GM23248 (cell line): ENCODE results near the gene PTPRA. TPM values are rescaled to one million over a fixed set of nuclear protein-coding genes. Genes with fewer than 3 reads are reported as not detected.

Experiments
- DNase-seq: peaks from one replicate; pipeline ENCODE4 v3.0.0-alpha.2; 2015
- H2AFZ ChIP-seq: fragments of 200-600 bp; sonication (generic); 2 replicates; pipeline ENCODE4 v1.6.1; 2016; ENCODE audit warnings: antibody characterized with exemption
- H3F3A ChIP-seq: fragments of 200-600 bp; sonication (generic); 2 replicates; pipeline ENCODE4 v1.6.1; 2016; ENCODE audit warnings: mild to moderate bottlenecking, antibody characterized with exemption, mixed run types; ENCODE audit not compliant: insufficient read depth
- H3K27ac ChIP-seq: fragments of 200-600 bp; sonication (generic); 2 replicates; pipeline ENCODE4 v1.5.1; 2016; ENCODE audit warnings: mild to moderate bottlenecking
- H3K27me3 ChIP-seq: fragments of 200-600 bp; sonication (generic); replicated peaks from 2 replicates; pipeline ENCODE4 v1.6.1; 2016; ENCODE audit warnings: mild to moderate bottlenecking; ENCODE audit not compliant: insufficient read depth
- H3K36me3 ChIP-seq: fragments of 200-600 bp; sonication (generic); 2 replicates; pipeline ENCODE4 v1.6.1; 2016; ENCODE audit warnings: low read depth, mild to moderate bottlenecking
- H3K4me1 ChIP-seq: fragments of 200-600 bp; sonication (generic); 2 replicates; pipeline ENCODE4 v1.6.1; 2016; ENCODE audit warnings: mild to moderate bottlenecking; ENCODE audit not compliant: insufficient read depth
- H3K4me2 ChIP-seq: fragments of 200-600 bp; sonication (generic); one replicate; pipeline ENCODE4 v1.6.1; 2016; ENCODE audit warnings: mild to moderate bottlenecking; ENCODE audit not compliant: unreplicated experiment
- H3K4me3 ChIP-seq: fragments of 200-600 bp; sonication (generic); 2 replicates; pipeline ENCODE4 v1.5.1; 2016; ENCODE audit warnings: mild to moderate bottlenecking
- H3K79me2 ChIP-seq: fragments of 200-600 bp; sonication (generic); 2 replicates; pipeline ENCODE4 v1.6.1; 2016; ENCODE audit warnings: mild to moderate bottlenecking; ENCODE audit not compliant: insufficient read depth
- H3K9ac ChIP-seq: fragments of 200-600 bp; sonication (generic); 2 replicates; pipeline ENCODE4 v1.6.1; 2016; ENCODE audit warnings: mild to moderate bottlenecking
- H3K9me2 ChIP-seq: fragments of 200-600 bp; sonication (generic); 2 replicates; pipeline ENCODE4 v1.6.1; 2016; ENCODE audit warnings: mixed run types, mild to moderate bottlenecking, moderate library complexity; ENCODE audit not compliant: insufficient read depth
- H3K9me3 ChIP-seq: fragments of 200-600 bp; sonication (generic); one replicate; pipeline ENCODE4 v1.6.1; 2017; ENCODE audit warnings: low read depth
- H4K20me1 ChIP-seq: fragments of 200-600 bp; sonication (generic); 2 replicates; pipeline ENCODE4 v1.6.0; 2016; ENCODE audit not compliant: insufficient read depth
- EZH2 ChIP-seq: fragments of 200-600 bp; sonication (generic); IDR thresholded peaks from 2 replicates; pipeline ENCODE4 v1.6.1; 2018; ENCODE audit warnings: antibody characterized with exemption, mild to moderate bottlenecking; ENCODE audit not compliant: insufficient read depth, poor library complexity, severe bottlenecking
- EZH2phosphoT487 ChIP-seq: fragments of 200-600 bp; sonication (generic); IDR thresholded peaks from 2 replicates; pipeline ENCODE4 v1.6.1; 2018; ENCODE audit warnings: antibody characterized with exemption, moderate library complexity, mild to moderate bottlenecking, low read depth; ENCODE audit not compliant: insufficient read depth
- WGBS, 2 experiments: methylation state at CpG; one replicate each; pipeline ENCODE4 v1.1.6; 2015 to 2017; ENCODE audit warnings: low lambda C conversion rate in 2 of 2, low coverage in 1 of 2; ENCODE audit errors: missing lambda C conversion rate in 2 of 2; 5-methylcytosine and 5-hydroxymethylcytosine counted together
- in situ Hi-C: fragments of 300-500 bp; cut with MboI; formaldehyde crosslinking; loops from 2 replicates; pipeline ENCODE4 v1.15.0; 2020
- polyA plus RNA-seq: library from polyadenylated mRNA; unstranded; fragments of >200 nt; fragmentation: Nextera tagmentation; extraction: Ambion mirVana; gene quantifications from 2 replicates; pipeline ENCODE4 v1.2.1, GENCODE V29; 2016
- total RNA-seq: library from RNA; depleted of rRNA; stranded (reverse); fragments of >200 nt; shearing (Covaris generic); gene quantifications from 2 replicates; pipeline ENCODE4 v1.2.3, GENCODE V29; 2014

Gene PTPRA
- total and polyA plus RNA-seq, 2 experiments from 2014 or later, result 37.4 to 50.8 TPM

DNA sequence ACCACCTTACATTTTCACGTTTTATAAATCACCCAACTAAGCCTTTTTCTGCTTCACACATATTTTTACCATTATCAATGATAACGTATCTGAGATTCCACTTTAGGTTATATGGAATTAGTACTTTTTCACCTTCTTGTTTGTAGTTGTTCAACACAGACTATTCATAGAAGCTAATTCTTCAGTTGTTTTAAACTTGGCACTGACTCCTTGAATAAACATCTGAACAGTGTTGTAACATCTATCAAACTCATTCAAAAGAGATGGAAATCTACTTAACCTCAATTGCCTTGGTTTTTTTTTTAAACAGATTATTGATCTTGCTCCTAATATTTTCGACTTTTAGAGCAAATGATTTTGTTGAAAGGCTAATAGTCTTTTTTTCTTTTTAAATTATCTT is 34.2 kb downstream of the PTPRA start:
- H3K9me2 ChIP-seq, result no peaks in the 10 kb centered on the region
- in situ Hi-C loops, result no loop called here
- H3K4me1 ChIP-seq, result no peaks in the 10 kb centered on the region
- H3K9me3 ChIP-seq, result no peaks in the 10 kb centered on the region
- H3K27me3 ChIP-seq, result no peaks in the 10 kb centered on the region
- no peak overlapping the region for H3K4me2 ChIP-seq
- no peak for DNase-seq
- 88 to 90% methylated on average over 3 of the region's 3 CpGs for WGBS, 2 experiments
- no peaks in the 10 kb centered on the region for H4K20me1 ChIP-seq
- H3K36me3 ChIP-seq, result no peaks in the 10 kb centered on the region
- TF ChIP-seq EZH2 (no peak), EZH2phosphoT487 (no peak)
- H3K79me2 ChIP-seq, result peaks cover 75% of the 10 kb centered on the region
- H3K9ac ChIP-seq, result no peak overlapping the region
- no peak overlapping the region for H3K4me3 ChIP-seq
- no peak overlapping the region for H2AFZ ChIP-seq
- no peaks in the 10 kb centered on the region for H3F3A ChIP-seq
- no peak overlapping the region for H3K27ac ChIP-seq

DNA sequence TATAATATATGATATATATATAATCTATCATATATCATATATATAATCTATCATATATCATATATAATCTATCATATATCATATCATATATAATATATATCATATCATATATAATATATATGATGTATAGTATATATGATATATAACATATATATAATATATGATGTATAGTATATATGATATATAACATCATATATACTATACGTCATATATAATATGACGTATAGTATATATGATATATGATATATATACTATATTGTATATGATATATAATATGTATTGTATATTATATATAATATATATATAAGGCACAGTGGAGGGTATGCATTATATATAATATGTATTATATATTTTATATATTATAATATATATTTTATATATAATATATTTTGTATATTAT is 36.7 kb downstream of the PTPRA start:
- WGBS, 2 experiments, result 100% methylated on average over 2 of the region's 2 CpGs

DNA sequence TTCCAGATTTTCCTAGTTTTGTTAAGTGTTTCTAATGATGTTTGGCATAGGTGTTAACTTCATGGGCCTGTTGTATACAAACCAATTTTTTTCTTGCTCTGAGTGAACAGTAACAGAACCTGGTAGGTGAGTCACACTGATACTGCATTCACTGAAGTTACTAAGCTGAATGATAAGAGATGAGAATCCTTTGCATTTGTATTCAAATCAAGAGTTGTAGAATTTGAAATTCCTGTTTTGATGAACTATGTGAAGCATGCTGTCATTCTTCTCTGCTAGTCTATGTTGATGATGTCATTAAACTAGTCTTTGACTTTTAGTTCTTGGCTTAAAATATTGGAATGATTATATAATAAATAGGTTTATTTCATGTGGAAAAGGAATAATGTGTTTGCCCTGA is 37.9 kb downstream of the PTPRA start:
- H3K9me3 ChIP-seq, result no peaks in the 10 kb centered on the region
- H3F3A ChIP-seq, result no peaks in the 10 kb centered on the region
- H3K4me2 ChIP-seq, result no peak overlapping the region
- H3K4me1 ChIP-seq, result no peaks in the 10 kb centered on the region
- no peak overlapping the region for H3K27ac ChIP-seq
- peaks cover 62% of the 10 kb centered on the region for H3K79me2 ChIP-seq
- H2AFZ ChIP-seq, result no peak overlapping the region
- H3K27me3 ChIP-seq, result no peaks in the 10 kb centered on the region
- no peak overlapping the region for H3K4me3 ChIP-seq
- H3K9me2 ChIP-seq, result no peaks in the 10 kb centered on the region
- TF ChIP-seq EZH2phosphoT487 (no peak), EZH2 (no peak)
- H4K20me1 ChIP-seq, result no peaks in the 10 kb centered on the region; the same call in 1 of the 2 replicates
- H3K36me3 ChIP-seq, result no peaks in the 10 kb centered on the region
- peak; percentile 6 for DNase-seq
- H3K9ac ChIP-seq, result no peak overlapping the region
- in situ Hi-C loops, result no loop called here

More for the DNA sequence above, 36.7 kb downstream of the PTPRA start:
- Histone ChIP-seq H3K4me2 (no peak overlapping the region), H3K27ac (no peak overlapping the region), H3K79me2 (peaks cover 58% of the 10 kb centered on the region), H3K36me3 (no peaks in the 10 kb centered on the region), H3K9ac (no peak overlapping the region), H3K4me3 (no peak overlapping the region), H4K20me1 (no peaks in the 10 kb centered on the region), H3K4me1 (no peaks in the 10 kb centered on the region), H3K27me3 (no peaks in the 10 kb centered on the region), H3K9me3 (no peaks in the 10 kb centered on the region), H3K9me2 (no peaks in the 10 kb centered on the region), H2AFZ (no peak overlapping the region), H3F3A (no peaks in the 10 kb centered on the region)
- no peak for DNase-seq
- no peak for TF ChIP-seq EZH2phosphoT487
- TF ChIP-seq EZH2, result no peak
- in situ Hi-C loops, result no loop called here

DNA sequence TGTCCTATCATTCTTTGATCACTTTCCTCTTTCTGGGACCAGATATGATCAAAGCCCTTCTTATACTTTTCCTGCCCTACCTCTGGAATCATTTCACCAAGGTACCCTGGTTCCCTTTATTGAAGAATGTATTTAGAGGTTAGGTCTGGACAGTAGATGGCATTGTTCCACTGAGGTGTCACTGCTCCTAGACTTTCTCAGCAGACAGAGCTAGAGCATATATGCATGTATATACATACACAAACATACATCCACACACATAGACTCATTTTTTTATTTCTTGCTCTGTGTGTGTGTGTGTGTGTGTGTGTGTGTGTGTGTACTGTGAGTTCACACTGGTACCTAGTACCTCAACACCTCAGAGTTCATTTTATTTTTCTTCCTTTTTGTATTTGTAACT is 40.9 kb downstream of the PTPRA start:
- no peaks in the 10 kb centered on the region for H3K9me2 ChIP-seq
- in situ Hi-C loops, result no loop called here
- DNase-seq, result no peak

DNA sequence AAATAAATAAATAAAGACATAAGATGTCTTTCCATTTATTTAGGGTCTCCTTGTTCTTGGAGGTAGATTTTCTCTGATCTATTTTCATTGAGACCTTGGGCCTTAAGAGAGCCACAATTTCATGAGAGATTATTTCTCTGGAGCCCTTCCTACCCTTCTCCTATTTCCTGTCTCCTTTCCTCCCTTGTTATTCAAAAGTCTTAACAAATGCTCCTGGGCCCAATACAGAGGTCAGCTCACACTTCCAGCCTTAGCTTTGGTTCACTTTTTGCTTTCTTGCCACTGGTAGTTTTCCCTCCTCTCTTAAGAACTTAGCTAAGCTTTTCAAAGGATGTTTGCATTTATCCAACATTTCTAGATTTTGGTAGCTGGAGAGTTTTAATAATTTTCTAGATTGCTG is 44.0 kb downstream of the PTPRA start:
- Histone ChIP-seq H3K4me1 (peaks cover 11% of the 10 kb centered on the region), H3K4me3 (no peak overlapping the region), H3K4me2 (no peak overlapping the region), H3K9me3 (no peaks in the 10 kb centered on the region), H3K79me2 (peaks cover 63% of the 10 kb centered on the region), H3K9me2 (no peaks in the 10 kb centered on the region), H2AFZ (no peak overlapping the region), H3K36me3 (no peaks in the 10 kb centered on the region), H3K9ac (no peak overlapping the region), H3F3A (0 out of 2 replicates have a peak, but pooled peaks cover 4% of the 10 kb centered on the region), H4K20me1 (peaks cover 6% of the 10 kb centered on the region; the same call in 1 of the 2 replicates), H3K27me3 (no peaks in the 10 kb centered on the region), H3K27ac (no peak overlapping the region)
- TF ChIP-seq EZH2phosphoT487 (no peak), EZH2 (no peak)
- in situ Hi-C loops, result no loop called here
- DNase-seq, result no peak

More for the DNA sequence above, 40.9 kb downstream of the PTPRA start:
- H3F3A ChIP-seq, result no peaks in the 10 kb centered on the region
- no peaks in the 10 kb centered on the region; the same call in 1 of the 2 replicates for H4K20me1 ChIP-seq
- H3K27me3 ChIP-seq, result no peaks in the 10 kb centered on the region
- no peaks in the 10 kb centered on the region for H3K36me3 ChIP-seq
- TF ChIP-seq EZH2 (no peak), EZH2phosphoT487 (no peak)
- H3K4me1 ChIP-seq, result no peaks in the 10 kb centered on the region
- H3K9me3 ChIP-seq, result no peaks in the 10 kb centered on the region
- H3K9ac ChIP-seq, result no peak overlapping the region
- no peak overlapping the region for H3K4me2 ChIP-seq
- H3K79me2 ChIP-seq, result peaks cover 54% of the 10 kb centered on the region
- no peak overlapping the region for H2AFZ ChIP-seq
- H3K4me3 ChIP-seq, result no peak overlapping the region
- no peak overlapping the region for H3K27ac ChIP-seq
